Measurements from ENCODE around the gene TBCD.

The TBCD gene
- 266 to 654 reads per million in 2 donors for total RNA-seq

DNA sequence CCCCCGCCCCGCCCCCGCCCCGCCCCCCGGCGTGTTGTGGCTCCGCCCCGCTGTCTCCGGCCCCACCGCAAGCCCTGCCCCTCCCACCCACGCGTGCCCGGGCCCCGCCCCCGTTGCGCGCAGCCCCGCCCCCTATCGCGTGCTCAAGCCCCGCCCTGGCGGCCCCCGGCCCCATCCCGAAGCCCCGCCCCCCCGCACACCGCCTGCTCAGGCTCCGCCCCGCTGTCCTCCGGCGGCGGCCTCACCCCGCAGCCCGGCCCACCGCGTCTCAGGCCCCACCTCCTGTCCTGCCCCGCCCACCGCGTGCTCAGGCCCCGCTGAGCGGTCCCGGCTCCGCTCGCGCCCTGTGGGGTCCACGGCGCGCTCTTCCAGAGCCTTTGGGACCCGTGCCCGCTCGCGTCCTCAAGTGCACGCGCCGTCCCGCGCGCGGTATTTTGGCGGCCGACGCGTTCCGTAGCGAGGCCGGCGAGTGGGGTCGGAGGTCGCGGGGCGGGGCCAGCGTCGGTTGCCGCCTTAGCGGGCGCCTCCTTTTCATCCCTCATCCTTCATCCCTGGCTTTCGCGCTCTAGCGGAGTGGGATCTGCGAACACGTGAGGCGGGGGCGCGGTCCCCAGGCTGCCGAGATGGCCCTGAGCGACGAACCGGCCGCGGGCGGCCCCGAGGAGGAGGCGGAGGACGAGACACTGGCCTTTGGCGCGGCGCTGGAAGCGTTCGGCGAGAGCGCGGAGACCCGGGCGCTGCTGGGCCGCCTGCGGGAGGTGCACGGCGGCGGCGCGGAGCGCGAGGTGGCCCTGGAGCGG, at the start of gene TBCD:
Gene TBCD (plus strand): TSS at position 495 of the 800 bp plus-strand sequence. CDS start 129 bp downstream, at position 624.
- DNase-seq, result peak; percentile 89

DNA sequence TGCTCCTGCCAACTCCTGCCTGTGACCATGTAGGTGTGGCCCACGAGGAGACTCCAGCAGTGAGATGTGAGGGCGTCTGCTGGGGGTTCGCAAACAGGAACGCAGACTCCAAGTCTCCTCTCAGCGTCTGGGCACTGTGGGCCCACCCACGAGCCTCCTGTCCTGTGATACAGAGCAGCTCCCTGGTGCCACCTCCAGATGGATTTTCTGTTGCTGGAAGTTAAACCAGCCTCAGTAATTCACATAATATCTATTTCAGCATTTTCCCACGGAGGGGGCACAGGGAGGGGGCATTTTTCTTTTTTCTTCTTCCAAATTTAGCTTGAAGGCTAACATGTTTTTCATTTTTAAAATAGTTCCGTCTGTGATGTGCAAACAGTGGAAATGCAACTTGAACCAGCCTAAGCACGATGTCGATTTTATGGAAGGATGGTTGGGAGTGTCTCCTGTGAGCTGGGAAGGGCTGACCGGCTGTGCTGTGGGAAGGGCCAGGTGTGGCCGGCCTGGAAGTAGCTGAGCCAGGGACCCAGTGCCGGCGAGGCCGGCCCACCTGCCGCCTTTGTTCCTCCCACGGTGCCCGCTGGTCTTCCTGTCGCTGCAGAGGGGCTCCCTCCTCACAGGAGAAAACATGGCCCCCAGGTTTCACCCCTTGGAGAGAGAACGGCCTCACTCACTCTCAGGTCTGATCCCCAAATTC, 49.5 kb upstream of the TBCD start:
- DNase-seq, result no peak

DNA sequence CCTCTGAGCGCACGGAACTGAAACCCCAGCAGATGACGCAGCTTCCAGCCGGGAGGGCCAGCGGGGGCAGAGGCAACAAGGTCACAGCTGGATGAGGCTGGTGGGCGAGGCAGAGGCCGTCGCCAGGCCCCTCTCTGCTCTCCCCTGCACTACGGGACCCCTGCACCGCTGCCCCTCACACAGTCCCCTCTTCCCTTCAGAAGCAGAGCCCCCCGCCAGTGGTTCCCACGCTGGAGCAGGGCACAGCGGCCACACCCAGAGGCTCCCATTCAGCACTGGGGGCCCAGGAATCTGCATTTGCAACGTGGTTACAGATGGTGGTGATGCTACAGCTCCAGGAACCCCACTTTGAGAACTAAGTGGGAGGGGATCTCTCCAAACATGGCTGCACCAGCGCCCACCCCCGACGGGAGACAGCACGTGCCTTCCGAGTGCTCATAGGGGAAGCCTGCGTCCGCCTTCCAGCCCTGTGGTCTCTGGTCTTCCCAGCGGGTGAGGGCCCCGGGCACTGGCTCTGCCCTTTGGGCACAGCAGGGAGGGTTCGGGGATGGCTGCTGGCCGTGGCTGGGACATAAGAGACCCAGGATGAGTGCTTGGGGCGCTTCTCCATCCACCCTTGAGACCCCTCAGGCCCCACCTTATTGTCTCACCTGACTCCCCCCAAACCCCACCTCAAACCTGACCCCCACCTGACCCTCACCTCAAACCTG, 48.7 kb upstream of the TBCD start:
- DNase-seq, result no peak

DNA sequence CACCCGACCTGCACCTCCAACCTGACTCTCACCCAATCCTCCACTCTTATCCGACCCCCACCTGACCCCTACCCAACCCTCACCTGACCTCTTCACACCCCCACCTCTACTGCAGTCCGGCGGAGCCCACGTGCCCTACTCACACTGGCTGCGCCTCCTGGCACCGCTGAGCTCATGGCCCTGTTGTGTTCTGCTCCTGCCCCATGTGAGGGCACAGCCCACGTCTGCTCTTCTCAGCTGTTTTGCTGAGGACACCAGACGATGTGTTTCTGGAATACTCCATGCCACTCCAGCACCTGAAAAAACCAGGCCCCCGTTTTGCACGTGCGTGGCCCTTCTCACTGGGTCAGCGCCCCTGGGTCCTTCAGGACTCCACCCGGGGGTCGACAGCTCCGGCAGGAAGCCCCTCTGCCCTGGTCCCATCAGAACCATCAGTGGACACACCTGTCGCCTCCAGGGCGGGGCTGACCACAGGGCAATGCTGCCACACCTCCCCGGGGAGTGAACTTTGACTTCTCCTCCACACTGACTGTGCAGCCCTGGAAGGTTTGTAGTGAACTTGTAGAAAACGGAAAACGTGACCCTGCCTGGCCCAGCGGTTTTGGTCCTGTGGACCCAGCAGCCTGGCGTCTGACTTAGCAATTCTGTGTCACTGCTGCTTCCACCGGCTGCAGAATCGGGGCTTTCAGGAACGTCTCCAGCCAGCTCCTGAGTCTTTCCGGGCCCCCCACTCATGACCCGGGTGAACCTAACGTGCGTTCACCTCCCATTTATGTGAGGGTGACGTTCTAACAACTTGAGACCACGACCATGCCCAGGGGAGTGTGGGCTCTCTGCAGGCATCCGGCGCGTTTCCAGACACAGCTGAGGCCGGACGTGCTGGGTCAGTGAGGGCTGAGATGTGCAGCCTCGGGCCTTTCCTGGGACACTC, 47.7 kb upstream of the TBCD start:
- no peak for DNase-seq

DNA sequence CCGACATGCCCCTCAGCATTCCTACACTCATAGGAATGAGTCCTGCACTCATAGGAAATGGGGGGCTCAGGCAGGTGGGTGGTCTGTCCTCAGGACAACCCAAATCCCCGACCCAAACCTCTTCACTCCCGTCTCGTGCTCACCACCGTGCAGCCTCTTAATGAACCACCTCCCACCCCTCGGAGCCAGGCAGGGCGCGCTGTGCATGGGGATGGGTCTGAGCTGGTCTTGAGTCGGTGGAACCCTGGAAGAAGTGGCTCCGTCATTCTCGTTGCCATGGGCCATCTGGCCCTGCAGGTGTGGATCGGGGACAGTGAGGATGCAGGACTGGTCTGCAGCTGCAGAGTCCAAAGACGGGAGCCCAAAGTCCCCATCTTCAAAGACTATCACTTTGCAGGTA, 47.0 kb upstream of the TBCD start:
- no peak for DNase-seq

DNA sequence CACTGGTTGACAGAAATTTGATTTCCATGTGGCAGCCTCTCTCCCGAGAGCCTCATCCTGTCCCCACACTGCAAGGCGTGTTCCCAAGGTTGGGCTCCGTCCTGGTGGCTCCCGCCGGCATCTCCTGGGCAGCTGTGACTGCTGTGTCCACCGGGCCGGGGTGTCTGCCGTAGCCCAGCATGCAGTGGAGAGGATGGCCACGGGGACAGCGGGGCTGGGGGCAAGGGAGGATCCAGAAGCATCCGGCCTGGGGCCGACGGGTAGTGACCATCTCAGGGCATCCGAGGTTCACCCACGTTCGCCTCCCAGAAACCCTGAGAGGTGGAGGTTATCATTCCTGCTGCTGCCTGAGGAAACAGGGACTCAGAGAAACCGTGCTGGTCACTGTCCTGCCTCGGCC, 46.1 kb upstream of the TBCD start:
- DNase-seq, result no peak

DNA sequence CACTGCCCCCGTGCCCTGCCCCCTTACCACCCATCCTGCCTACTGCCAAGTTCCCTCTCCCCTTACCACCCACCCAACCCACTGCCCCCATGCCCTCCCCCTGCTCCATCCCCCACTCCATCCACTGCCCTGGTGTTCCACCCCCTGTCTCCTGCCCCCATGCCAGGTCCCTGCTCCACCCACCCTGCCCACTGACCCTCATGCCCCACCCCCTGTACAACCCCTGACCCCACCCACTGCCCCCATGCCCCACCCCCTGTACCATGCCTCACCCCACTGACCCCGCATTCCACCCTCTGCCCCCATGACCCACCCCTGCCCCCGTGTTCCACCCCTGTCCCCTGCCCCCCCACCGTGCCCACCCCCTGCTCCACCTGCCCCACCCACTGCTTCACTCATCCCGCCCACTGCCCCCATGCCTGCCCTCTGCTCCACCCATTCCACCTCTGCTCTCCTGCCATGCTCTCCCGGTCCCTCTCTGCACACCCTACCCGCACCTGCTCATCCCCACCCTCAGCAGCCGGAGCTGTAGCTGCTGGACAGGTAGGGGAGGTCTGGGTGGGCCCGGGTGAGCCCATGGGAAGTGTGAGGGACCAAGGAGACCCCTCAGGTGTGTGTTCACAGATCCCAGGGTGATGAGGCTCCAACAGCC, 42.7 kb upstream of the TBCD start:
- DNase-seq, result no peak

DNA sequence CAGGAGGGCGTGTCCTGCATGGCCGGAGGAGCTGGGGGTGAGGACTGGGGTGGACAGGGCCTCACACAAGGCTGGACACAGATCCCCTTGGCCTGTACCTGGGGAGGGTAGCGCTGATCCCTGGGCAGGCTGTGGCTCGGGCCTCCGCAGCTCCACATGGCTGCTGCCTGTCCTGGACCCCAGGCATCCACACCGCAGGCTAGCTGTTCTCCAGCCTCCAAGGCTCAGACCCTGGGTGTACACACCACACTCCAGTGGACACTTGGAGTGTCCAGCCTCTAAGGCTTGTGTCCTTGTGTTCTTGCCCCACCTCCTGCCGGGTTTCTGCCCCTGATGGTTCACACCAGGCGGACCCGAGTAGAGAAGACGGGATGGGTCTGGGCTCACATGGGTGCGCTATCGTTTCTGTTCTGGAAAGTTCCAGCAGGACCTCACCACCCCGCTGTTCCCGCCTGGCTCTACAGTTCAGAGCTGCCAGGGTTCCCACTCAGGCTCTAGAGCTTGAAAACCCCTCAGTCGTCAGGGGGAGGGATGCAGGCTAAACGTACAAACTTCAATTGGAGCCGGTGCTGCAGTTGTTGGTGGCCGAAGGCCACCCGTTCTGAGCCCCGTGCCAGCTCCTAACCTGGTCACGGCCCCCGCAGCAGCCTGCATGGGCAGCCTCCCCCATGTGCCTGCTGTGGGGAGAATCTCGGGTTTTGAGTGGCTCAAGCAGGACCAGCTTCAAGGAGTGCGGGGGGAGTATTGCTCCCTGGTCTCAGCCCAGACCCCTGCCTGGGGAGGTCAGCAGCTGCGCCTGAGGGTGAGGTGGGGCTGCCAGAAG, 42.0 kb upstream of the TBCD start:
- DNase-seq, result no peak

DNA sequence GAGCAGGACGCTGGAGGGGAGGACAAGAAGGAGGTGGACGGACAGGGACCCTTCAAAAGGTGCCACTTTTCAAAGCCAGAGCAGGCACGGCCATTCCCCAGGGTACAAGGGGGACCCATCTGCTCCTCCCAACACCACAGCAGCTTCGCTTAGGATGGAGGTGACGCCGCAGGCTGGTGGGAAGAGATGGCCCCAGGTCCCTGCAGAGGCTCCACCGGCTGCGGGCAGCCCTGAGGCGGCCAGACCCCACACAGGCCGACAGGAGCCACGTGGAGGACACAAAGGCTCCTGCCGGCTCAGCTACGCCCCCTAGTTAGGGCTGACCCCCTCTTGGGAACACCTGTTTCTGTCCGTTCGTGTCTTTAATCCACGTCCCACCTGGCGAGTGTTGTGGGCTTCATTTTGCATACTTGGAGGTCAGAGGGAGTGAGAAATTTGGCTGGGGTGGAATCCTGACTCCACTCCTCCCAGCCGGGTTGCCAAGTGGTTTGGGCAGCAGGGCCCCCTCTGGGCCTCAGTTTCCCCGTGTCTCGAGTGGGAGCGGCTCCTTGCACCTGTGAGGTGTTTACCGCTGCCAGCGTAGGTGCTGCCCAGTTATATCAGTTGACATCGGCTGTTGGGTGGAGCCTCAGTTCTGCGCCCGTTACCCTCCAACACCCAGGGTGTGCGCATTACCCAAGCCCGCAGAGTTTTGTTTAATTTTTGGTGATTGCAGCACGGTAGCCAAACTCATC, 41.2 kb upstream of the TBCD start:
- DNase-seq, result no peak

DNA sequence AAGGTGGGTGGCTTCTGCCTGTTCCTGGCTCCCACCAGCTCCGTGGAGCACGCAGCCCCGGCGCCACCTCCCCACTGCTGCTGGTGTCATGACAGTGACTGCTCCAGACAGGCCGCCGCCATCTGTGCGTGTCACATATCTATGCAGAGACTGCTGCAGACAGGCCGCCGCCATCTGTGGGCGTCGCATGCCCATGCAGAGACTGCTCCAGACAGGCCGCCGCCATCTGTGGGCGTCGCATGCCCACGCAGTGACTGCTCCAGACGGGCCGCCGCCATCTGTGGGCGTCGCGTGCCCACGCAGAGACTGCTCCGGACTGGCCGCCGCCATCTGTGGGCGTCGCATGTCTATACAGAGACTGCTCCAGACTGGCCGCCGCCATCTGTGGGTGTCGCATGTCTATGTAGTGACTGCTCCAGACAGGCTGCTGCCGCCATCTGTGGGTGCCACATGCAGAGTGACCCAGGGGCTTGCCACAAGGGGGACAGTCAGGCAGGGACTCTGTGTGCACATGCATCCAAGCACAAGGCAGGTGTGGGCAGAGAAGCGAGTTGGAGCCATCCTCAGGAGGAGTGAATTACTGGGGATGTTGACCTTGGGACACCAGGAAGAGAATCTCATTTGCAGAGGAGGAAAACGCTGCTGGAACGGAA, 38.7 kb upstream of the TBCD start:
- DNase-seq, result no peak

DNA sequence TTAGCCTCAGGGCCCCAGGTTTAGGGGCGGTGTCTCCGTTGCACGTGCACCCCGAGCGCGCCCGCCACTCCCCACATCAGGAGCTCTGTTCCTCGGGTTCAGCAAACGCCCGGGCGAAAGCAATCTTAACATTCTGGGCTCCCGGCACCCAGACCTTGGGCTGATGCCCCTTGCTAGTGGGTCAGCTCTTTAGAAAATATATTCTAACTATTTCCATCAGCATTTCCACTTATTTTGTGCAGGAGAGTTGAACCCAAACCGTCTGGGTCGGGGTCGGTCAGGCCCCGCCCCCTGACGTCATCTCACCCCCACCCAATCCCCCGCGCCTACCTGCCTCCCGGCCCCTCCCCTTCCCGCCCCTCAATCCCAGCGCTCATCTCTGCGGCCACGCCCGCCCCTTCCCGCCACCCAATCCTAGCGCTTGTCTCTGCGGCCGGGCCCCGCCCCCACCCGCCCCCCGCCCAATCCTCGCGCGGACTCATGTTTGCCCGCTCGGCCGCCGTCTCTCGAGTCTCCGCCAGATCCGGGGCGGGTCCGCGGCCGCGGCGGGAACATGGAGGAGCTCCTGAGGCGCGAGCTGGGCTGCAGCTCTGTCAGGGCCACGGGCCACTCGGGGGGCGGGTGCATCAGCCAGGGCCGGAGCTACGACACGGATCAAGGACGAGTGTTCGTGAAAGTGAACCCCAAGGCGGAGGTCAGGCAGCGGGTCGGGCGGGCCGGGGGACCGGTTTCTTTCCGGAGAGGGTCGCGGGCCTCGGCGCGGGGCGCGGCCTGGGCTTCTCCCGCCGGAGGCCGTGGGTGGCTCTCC, 35.5 kb upstream of the TBCD start, which contains the start of gene FN3KRP:
Gene FN3KRP (plus strand): TSS at position 504 of the 808 bp plus-strand sequence. CDS start 50 bp downstream, at position 554.
- peak; percentile 89 for DNase-seq

DNA sequence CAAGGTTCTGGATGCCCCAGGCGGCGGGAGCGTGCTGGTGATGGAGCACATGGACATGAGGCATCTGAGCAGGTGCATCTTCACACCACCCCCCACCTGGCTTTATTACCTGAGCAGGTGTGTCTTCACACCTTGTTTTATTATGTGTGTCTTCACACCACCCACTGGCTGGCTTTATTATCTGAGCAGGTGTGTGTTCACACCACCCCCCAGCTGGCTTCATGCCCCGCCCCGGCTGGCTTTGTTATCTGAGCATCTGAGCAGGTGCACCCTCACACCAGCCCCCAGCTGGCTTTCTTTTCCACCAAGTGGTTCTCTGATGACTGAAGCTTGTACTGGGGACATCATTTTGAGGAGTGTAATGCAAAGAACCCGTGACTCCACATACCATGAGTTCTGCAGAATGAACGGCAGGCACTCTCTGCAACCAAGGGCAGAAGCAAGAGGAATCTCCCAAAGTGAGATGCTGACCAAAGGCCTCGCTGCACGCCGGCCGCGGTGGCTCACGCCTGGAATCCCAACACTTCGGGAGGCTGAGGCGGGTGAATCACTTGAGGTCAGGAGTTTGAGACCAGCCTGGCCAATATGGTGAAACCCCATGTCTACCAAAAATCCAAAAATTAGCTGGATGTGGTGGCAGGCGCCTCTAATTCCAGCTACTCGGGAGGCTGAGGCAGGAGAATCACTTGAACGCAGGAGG, 32.7 kb upstream of the TBCD start:
- DNase-seq, result no peak

DNA sequence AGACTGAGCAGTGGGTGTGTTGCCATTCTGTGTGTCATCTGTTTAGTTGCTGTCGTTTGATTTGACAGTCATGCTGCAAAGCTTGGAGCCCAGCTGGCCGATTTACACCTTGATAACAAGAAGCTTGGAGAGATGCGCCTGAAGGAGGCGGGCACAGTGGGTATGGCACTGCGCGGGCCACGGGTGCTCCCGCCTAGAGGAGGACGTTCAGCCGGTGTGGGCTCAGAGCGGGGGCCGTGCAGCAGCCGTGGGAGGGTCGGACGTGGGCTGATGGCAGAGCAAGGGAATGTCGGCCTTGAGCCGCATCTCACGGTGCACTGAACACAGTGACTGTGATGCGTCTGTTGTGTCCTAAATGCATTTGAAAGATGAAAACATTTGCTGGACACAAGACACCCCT, 31.7 kb upstream of the TBCD start:
- no peak for DNase-seq

DNA sequence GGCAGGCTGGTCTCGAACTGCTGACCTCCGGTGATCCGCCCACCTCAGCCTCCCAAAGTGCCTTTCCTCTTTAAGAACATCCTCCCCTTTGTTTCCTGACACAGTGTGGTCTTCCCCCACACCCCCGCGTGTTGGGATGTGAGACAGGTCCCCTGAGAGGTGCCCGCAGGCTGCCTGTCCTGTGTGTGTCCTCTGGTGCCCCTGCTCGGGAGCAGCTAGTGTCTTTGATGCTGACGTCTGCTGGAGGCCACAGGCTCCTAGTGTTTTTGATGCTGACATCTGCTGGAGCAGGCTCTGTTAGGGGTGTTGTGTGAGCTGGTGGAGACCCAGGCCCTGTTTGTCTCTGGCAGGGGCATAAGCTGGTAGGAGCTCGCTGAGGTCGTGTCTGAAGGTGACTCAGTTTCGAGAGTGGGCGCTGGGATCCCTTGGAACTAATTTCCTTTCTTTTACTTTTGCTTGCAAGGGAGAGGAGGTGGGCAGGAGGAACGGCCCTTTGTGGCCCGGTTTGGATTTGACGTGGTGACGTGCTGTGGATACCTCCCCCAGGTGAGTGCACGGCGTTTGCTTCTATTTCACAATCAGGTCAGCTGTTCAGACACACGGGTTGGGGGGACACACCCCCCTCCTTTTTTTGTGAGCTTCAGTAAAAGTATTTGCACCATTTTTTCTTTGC, 29.4 kb upstream of the TBCD start:
- DNase-seq, result no peak

DNA sequence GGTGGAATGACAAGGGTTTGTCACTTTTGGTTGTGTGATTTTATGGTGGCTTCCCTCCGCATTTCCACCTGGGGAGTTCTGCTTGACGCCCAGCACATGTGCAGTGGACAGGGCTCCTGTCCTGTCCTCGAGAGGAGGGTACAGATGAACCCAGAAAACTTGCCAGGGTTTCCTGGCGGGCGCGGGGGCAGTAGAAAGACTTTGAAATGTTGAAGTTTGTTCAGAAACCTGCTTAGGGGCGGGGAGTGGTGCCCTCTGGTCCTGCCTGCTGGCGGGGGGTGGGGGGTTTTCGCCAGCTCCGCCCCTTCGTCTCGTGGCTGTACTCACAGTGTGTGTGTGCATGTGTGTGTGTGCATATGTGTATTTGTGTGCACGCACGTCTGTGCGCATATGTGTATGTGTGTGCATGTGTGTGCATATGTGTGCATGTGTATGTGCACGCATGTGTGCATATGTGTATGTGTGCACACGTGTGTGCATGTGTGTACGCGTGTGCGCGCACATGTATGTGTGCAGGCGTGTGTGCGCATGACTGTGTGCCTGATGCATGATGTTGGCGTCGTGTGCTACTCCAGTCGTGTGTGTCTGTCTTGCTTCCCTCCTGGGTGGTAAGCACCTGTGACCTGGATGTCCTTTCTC, 28.6 kb upstream of the TBCD start:
- no peak for DNase-seq

DNA sequence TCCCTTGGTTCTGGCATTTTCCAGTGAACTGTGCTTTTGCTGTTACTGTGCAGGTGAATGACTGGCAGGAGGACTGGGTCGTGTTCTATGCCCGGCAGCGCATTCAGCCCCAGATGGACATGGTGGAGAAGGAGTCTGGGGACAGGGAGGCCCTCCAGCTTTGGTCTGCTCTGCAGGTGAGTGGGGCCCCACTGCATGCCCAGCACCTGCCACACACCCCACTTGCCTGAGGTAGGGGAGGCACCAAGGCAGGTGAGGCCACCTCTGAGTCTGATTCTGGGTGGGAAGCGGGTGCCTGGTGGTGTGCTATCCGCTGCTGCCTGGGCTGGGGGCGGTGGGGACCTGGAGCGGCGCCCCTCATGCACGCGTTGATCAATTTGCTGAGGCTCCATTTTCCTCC, 25.4 kb upstream of the TBCD start:
- DNase-seq, result no peak
